NCI-H774 (cell line): Measurements from ENCODE around the gene MED17.

Source experiments
- DNase-seq: peaks from one replicate; lab custom pipeline; 2025; lab: John Stamatoyannopoulos, UW

MED17 gene

DNA sequence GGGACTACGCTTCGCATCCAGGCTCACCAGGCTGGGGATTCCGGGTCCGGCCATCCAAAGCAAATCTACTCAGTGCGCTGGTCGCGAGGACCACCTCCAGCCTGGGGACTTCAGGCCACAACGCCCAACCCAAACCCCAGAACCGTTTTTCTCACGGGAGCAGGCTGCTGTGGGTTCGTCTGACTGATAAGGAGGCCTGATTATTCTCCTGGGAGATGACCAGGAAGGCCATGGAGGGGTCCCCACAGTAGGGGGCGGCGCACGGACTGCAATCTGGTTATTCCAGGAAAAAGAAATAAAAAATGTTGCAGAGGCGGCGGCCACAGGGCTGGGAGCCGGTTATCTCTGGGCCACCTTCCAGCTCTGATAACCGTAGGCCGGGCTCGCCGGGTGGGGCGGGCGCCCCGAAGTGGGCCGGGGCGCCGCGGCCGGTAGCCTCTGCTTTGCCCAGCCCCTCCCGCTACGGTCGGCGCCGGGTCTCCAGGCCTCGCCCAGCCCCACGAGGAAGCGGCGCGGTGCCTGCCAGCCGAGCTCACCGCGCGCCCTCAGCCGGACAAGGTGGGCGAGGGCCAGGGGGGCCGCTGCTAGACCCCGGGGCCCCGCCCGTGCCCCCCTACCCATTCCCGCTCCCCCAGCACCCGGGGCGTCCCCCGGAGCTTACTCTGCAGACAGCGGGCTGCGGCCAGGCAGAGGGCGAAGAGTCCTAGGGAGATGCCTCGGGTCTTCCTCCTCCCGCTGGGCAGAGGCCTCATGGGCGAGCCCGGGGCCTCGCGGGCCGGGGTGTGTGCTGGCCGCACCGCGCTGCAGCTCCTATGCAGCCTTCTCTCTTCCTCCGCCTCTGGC lies 65.9 kb downstream of the MED17 start:
- peak; percentile 19 for DNase-seq

DNA sequence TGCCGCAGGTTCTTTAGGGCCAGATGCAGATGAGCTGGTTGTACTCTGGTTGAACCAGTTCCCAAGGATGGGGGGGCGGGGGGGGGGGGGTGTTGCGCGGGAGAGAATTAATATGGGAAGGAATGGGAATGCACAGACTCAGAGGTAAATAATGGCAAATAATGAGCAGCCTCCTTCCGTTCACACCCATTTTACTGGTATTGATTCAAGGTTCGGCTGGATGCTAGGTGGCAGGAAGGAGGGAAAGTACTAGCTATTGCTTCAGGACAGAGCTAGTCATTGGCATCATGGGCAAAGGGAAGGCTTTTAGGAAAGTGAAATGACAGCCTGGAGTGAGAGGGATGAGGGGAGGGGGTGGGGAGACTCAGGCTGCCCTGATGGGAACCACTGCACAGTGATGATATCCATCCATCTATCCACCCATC lies 66.5 kb downstream of the MED17 start, which contains the start of gene VSTM5:
Gene VSTM5, minus strand, starts transcription at position 25 of the 425 bp plus-strand sequence. CDS start 116 bp downstream, outside the sequence.
- peak; percentile 14 for DNase-seq

DNA sequence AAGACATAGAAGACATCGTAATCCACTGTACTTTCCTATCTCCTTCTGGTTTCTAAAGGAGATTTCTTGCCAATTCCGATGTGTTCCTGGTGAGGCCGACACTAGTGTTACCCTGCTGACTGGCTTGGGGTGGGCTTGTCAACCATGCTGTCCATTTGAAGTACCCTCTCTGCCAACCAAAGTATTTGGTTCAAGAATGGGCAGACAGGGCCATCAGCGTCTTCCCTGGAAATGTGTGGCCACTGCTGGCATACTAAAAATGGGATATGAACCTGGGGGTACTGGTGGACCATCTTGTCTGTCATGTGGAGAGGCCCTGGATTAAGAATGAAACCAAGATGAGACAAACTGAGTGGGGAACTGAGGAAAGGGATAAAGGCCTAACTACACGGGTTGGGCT lies 68.2 kb downstream of the MED17 start:
- DNase-seq: no peak

DNA sequence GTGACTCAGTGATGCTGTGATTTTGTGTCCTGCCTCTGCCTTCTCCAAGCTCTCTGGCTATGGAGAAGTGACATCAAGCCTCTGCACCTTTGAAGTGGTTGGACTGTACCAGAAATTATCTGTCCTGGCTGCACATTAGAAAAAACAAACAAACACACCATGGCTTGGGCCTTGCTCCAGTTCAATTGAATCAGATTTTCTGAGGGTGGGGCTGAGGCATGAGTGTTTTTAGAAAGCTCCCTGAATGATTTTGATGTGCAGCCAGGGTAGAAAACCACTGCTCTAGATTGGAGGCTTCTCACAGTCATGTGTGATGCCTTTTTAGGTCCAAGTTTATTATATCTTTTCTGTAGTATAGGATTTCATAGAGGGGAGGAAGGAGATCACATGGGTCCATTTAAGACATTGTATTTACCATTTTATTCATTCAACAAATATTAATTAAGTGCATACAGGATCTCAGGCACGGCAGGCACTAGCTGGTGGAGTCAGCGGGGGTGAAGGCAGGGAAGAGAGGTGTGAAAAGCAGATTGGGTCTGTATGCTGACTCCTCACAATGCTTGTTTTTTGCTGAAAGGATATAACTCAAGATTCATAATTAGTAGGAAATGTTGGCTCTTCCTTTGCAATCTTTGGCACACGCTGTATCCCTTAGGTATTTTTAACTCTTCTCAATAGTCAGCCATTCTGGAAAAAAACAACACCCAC lies 73.5 kb downstream of the MED17 start:
- DNase-seq: peak; percentile 24

DNA sequence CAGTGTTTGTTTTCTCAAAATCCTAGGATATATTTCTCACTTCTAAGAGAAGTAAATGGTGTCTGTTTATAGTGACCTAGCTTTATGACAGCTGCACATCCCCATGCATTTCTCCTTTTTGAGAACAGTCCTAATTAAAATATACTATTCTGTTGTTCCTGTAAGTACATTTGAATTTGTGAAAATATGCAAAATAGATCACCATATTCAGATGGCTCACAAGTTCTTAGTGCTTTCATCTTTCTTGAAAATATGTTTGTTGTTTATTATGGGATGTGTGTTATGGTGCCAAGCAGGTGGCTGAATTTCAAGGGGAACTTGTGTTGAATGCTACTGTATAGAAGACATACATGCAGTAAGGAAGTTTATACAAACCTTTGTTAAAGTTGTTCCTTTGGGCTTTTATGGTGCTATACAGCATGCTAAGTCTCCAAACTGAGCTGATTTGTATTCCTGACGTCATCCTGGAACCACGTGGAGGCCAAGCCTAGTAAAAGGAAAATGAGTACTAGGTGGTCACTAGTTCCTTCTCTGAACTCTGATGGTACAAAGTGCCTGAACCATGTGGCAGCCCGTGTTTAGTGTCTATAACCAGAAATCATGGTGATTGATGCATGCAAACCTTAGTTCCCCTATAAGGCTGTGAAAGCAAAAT lies 74.2 kb downstream of the MED17 start:
- no peak for DNase-seq

DNA sequence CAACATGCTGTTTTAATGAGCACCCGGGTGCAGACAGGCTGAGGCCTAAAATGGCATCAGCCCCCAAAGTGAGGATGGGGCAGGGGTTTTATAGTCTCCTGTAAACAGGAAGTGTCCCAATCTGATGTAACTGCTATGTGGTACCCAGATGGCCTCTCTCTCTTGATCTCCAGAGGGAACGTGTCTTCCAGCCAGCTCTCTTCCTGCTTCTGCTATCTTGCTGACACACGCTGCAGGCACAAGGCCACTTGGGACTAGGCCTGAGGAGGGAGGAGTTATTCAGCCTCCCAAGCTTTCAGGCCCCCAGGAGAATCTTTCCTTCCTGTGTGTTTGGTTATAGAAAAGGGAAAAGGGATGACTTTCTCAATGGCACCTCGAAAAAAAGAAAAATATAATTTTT lies 77.7 kb downstream of the MED17 start:
- DNase-seq: no peak
